IMR-90 (cell line): ENCODE data around the gene LRRC52. TPM values are rescaled to one million over a fixed set of nuclear protein-coding genes. Genes with fewer than 3 reads are reported as not detected.

Source experiments
- ATAC-seq: fragments of 200-7000 bp; cut with Tn5 transposase; 2 replicates; pipeline ENCODE4 v1.9.1; 2020; ENCODE audit warnings: low read depth, mild to moderate bottlenecking, moderate library complexity
- BruUV-seq: library from RNA; stranded (reverse); fragments of 400-500 nt; replicated peaks from 2 replicates; lab custom pipeline; 2021; lab: Mats Ljungman, UMichigan
- CTCF ChIA-PET: fragments of 300-600 bp; formaldehyde crosslinking; extraction: SDS; loops from one replicate; lab custom pipeline; 2021; ENCODE audit warnings: antibody characterized with exemption; lab: Yijun Ruan, JAX
- POLR2A ChIA-PET: fragments of 300-600 bp; sonication (Branson Sonifier 250); formaldehyde crosslinking; loops from one replicate; lab custom pipeline; 2022; ENCODE audit warnings: antibody characterized with exemption; ENCODE audit not compliant: unreplicated experiment; lab: Charles Lee
- DNase-seq: peaks from one replicate; pipeline ENCODE4 v3.0.0; 2013
- H2AFZ ChIP-seq: replicated peaks from 2 replicates; pipeline ENCODE3; 2013; ENCODE audit warnings: low read length, mild to moderate bottlenecking; ENCODE audit not compliant: poor library complexity
- H2AK5ac ChIP-seq: 2 replicates; pipeline ENCODE4 v1.6.1; 2013; ENCODE audit warnings: low read depth, low read length, inconsistent platforms
- H2AK9ac ChIP-seq: replicated peaks from 2 replicates; pipeline ENCODE3; 2013; ENCODE audit warnings: mild to moderate bottlenecking, low read depth, low read length, moderate library complexity; ENCODE audit not compliant: poor library complexity
- H2BK120ac ChIP-seq: 2 replicates; pipeline ENCODE4 v1.6.1; 2013; ENCODE audit warnings: low read depth, low read length, inconsistent platforms
- H2BK15ac ChIP-seq: 3 replicates; pipeline ENCODE4 v1.6.1; 2013; ENCODE audit warnings: low read depth, low read length, inconsistent platforms
- H2BK20ac ChIP-seq: 2 replicates; pipeline ENCODE4 v1.6.1; 2013; ENCODE audit warnings: low read depth, mild to moderate bottlenecking, inconsistent platforms, low read length, moderate library complexity
- H2BK5ac ChIP-seq: 2 replicates; pipeline ENCODE4 v1.6.1; 2013; ENCODE audit warnings: mild to moderate bottlenecking, low read depth, low read length, inconsistent platforms; ENCODE audit not compliant: poor library complexity, severe bottlenecking
- H3K14ac ChIP-seq: replicated peaks from 2 replicates; pipeline ENCODE4 v1.6.1; 2013; ENCODE audit warnings: low read depth, low read length, inconsistent platforms
- H3K18ac ChIP-seq: 2 replicates; pipeline ENCODE4 v1.6.1; 2013; ENCODE audit warnings: low read depth, low read length, control low read depth
- H3K23ac ChIP-seq: 2 replicates; pipeline ENCODE4 v1.6.1; 2013; ENCODE audit warnings: low read depth, low read length, inconsistent platforms
- H3K27ac ChIP-seq: 2 replicates; pipeline ENCODE4 v1.5.1; 2013; ENCODE audit warnings: mild to moderate bottlenecking, control low read depth, low read length; ENCODE audit not compliant: insufficient read depth
- H3K27me3 ChIP-seq: 2 replicates; pipeline ENCODE4 v1.6.1; 2013; ENCODE audit warnings: low read length; ENCODE audit not compliant: control insufficient read depth, insufficient read depth
- H3K36me3 ChIP-seq: 2 replicates; pipeline ENCODE4 v1.6.1; 2013; ENCODE audit warnings: low read length, mixed read lengths; ENCODE audit not compliant: control insufficient read depth, insufficient read depth
- H3K4ac ChIP-seq: 2 replicates; pipeline ENCODE4 v1.6.1; 2013; ENCODE audit warnings: low read depth, low read length, inconsistent platforms
- H3K4me1 ChIP-seq: 2 replicates; pipeline ENCODE4 v1.6.1; 2013; ENCODE audit warnings: low read length, mixed read lengths; ENCODE audit not compliant: control insufficient read depth, insufficient read depth
- H3K4me2 ChIP-seq: 2 replicates; pipeline ENCODE4 v1.6.1; 2013; ENCODE audit warnings: low read depth, mild to moderate bottlenecking, control low read depth, low read length, moderate library complexity
- H3K4me3 ChIP-seq: 2 replicates; pipeline ENCODE4 v1.5.1; 2013; ENCODE audit warnings: low read depth, mild to moderate bottlenecking, control low read depth, low read length, moderate library complexity; ENCODE audit not compliant: insufficient read depth
- H3K56ac ChIP-seq: 2 replicates; pipeline ENCODE4 v1.6.1; 2013; ENCODE audit warnings: low read length, inconsistent platforms; ENCODE audit not compliant: insufficient read depth; ENCODE audit errors: extremely low read depth
- H3K79me1 ChIP-seq, 2 experiments: 2 replicates each; pipeline ENCODE4 v1.6.1; 2013; ENCODE audit warnings: low read length in 2 of 2, inconsistent platforms in 1 of 2, low read depth in 1 of 2
- H3K9ac ChIP-seq: 2 replicates; pipeline ENCODE4 v1.6.1; 2013; ENCODE audit warnings: low read depth, low read length, control low read depth
- H3K9me1 ChIP-seq: 2 replicates; pipeline ENCODE4 v1.6.1; 2013; ENCODE audit warnings: low read length, inconsistent platforms; ENCODE audit not compliant: insufficient read depth
- H3K9me3 ChIP-seq: 2 replicates; pipeline ENCODE4 v1.6.1; 2013; ENCODE audit warnings: low read length; ENCODE audit not compliant: control insufficient read depth, insufficient read depth
- H4K20me1 ChIP-seq: 2 replicates; pipeline ENCODE4 v1.6.1; 2013; ENCODE audit warnings: low read length, inconsistent platforms; ENCODE audit not compliant: insufficient read depth
- H4K5ac ChIP-seq: 2 replicates; pipeline ENCODE4 v1.6.1; 2013; ENCODE audit warnings: mild to moderate bottlenecking, low read depth, low read length, control low read depth
- H4K8ac ChIP-seq, 2 experiments: 2 replicates each; pipeline ENCODE4 v1.6.1; 2013; ENCODE audit warnings: low read depth in 2 of 2, low read length in 2 of 2, control low read depth in 1 of 2, inconsistent platforms in 1 of 2
- H4K91ac ChIP-seq: 2 replicates; pipeline ENCODE4 v1.6.1; 2013; ENCODE audit warnings: low read depth, low read length, inconsistent platforms; ENCODE audit not compliant: insufficient read depth
- BHLHE40 ChIP-seq: fragments of 150-350 bp; IDR thresholded peaks from 2 replicates; pipeline ENCODE4 v1.6.1; 2016; ENCODE audit warnings: mild to moderate bottlenecking, low read depth, low read length
- CEBPB ChIP-seq: IDR thresholded peaks from 2 replicates; pipeline ENCODE4 v1.6.1; 2012; ENCODE audit warnings: low read depth, low read length, improper control_type of control experiment
- CHD1 ChIP-seq: IDR thresholded peaks from 2 replicates; pipeline ENCODE4 v1.6.1; 2012; ENCODE audit warnings: low read depth, low read length, improper control_type of control experiment
- CTCF ChIP-seq: conservative IDR thresholded peaks from 2 replicates; pipeline ENCODE4 v1.5.1; 2012; ENCODE audit warnings: mild to moderate bottlenecking, low read depth, low read length, improper control_type of control experiment
- FOS ChIP-seq: fragments of 150-350 bp; IDR thresholded peaks from 2 replicates; pipeline ENCODE4 v1.6.1; 2016; ENCODE audit warnings: low read depth, low read length
- MAFK ChIP-seq: IDR thresholded peaks from 2 replicates; pipeline ENCODE4 v1.6.1; 2012; ENCODE audit warnings: low read depth, low read length, improper control_type of control experiment
- MAZ ChIP-seq: IDR thresholded peaks from 2 replicates; pipeline ENCODE4 v1.6.1; 2012; ENCODE audit warnings: low read depth, mild to moderate bottlenecking, low read length, improper control_type of control experiment, moderate library complexity, borderline replicate concordance
- MXI1 ChIP-seq: IDR thresholded peaks from 2 replicates; pipeline ENCODE4 v1.6.1; 2012; ENCODE audit warnings: low read depth, mild to moderate bottlenecking, low read length, moderate library complexity, borderline replicate concordance
- NFE2L2 ChIP-seq: fragments of 150-350 bp; IDR thresholded peaks from 2 replicates; pipeline ENCODE4 v1.6.1; 2016; ENCODE audit warnings: low read depth, mild to moderate bottlenecking, low read length
- POLR2A ChIP-seq: IDR thresholded peaks from 2 replicates; pipeline ENCODE4 v1.6.1; 2012; ENCODE audit warnings: mild to moderate bottlenecking, low read depth, low read length
- RAD21 ChIP-seq: IDR thresholded peaks from 2 replicates; pipeline ENCODE4 v1.6.1; 2012; ENCODE audit warnings: low read length, improper control_type of control experiment
- RCOR1 ChIP-seq: IDR thresholded peaks from 2 replicates; pipeline ENCODE4 v1.6.1; 2012; ENCODE audit warnings: mild to moderate bottlenecking, low read length, improper control_type of control experiment; ENCODE audit not compliant: insufficient replicate concordance
- RFX5 ChIP-seq: IDR thresholded peaks from 2 replicates; pipeline ENCODE4 v1.8.0; 2012; ENCODE audit warnings: low read depth, mild to moderate bottlenecking, low read length, moderate library complexity
- SMC3 ChIP-seq: fragments of 150-350 bp; IDR thresholded peaks from 2 replicates; pipeline ENCODE4 v1.6.1; 2016; ENCODE audit warnings: low read depth, mild to moderate bottlenecking, antibody characterized with exemption, low read length, moderate library complexity
- WGBS, 2 experiments: methylation state at CpG; one replicate each; pipeline versions ENCODE4 v1.1.5 to v1.1.7; 2013; ENCODE audit warnings: missing lambda C conversion rate in 2 of 2; ENCODE audit not compliant: insufficient read length in 1 of 2; ENCODE audit errors: extremely low coverage in 2 of 2; 5-methylcytosine and 5-hydroxymethylcytosine counted together
- dilution Hi-C: fragments of 300-500 bp; cut with HindIII; formaldehyde crosslinking; loops from one replicate; pipeline ENCODE4 v1.14.3; 2018; ENCODE audit warnings: low sequenced_read_pairs; ENCODE audit not compliant: unreplicated experiment
- in situ Hi-C: fragments of 300-500 bp; cut with MboI; formaldehyde crosslinking; loops from 3 replicates; pipeline ENCODE4 v1.14.3; 2019; ENCODE audit warnings: low sequenced_read_pairs, inconsistent platforms, mixed read lengths
- intact Hi-C: fragments of 100-400 bp; cut with micrococcal nuclease; formaldehyde crosslinking; loops from 2 replicates; pipeline ENCODE4 v1.10.0; 2022
- polyA plus RNA-seq, 3 experiments: library from polyadenylated mRNA; depleted of rRNA; stranded (reverse); fragments of >200 nt; gene quantifications; 2 replicates each; pipeline ENCODE4 v1.2.3, GENCODE V29; 2012; ENCODE audit warnings: low replicate concordance in 1 of 3
- total RNA-seq: library from RNA; depleted of rRNA; stranded (reverse); fragments of >200 nt; gene quantifications from 2 replicates; pipeline ENCODE4 v1.2.3, GENCODE V29; 2012
- TF ChIP-seq, protein P1 (sequence below): fragments of 150-350 bp; IDR thresholded peaks from 2 replicates; pipeline ENCODE4 v1.6.1; 2016; ENCODE audit warnings: low read depth, mild to moderate bottlenecking, low read length, moderate library complexity, borderline replicate concordance
- TF ChIP-seq, protein P2 (sequence below): fragments of 150-350 bp; IDR thresholded peaks from 2 replicates; pipeline ENCODE4 v1.6.1; 2017; ENCODE audit warnings: mild to moderate bottlenecking, antibody characterized with exemption, low read length, low read depth

Gene LRRC52
- total and polyA plus RNA-seq, 2 of the 4 experiments (the other 2 are of a cell fraction), result not detected

DNA sequence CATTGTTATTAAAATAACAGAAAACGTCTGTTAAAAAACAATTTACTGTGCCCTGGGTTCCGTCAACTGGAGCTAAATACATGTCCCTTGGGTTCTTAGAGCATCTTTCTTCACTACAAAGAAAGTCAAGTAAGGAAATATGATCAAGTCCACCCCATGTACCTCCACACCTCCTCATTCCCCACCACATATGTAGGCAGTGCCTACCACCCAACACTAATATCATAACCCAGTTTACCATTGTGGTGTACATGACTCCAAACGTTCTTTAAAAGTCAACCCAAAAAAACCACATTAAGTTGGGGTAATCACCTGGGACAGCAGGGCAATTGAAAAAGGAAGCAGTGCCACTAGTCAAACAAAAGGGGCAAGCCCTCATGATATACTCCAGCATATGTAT is 7.8 kb upstream of the LRRC52 start:
- H2AFZ ChIP-seq, result no peak overlapping the region
- no CpG with 5 or more reads among the region's 3 CpGs for WGBS, 2 experiments
- no peak for ATAC-seq
- ChIA-PET POLR2A (no interaction called here), CTCF (no interaction called here)
- H3K79me1 ChIP-seq, result no peaks in the 10 kb centered on the region
- H3K9ac ChIP-seq, result no peak overlapping the region
- in situ Hi-C loops (no loop called here), intact Hi-C loops (no loop called here), dilution Hi-C loops (no loop called here)
- DNase-seq, result no peak
- H3K4ac ChIP-seq, result no peak overlapping the region
- BruUV-seq, result no TSS peak
- no peak overlapping the region for H3K4me2 ChIP-seq
- no peaks in the 10 kb centered on the region for H3K9me1 ChIP-seq
- H3K23ac ChIP-seq, result no peak overlapping the region
- no peak overlapping the region for H2BK5ac ChIP-seq
- no peak overlapping the region for H3K56ac ChIP-seq
- no peak overlapping the region for H3K4me3 ChIP-seq
- TF ChIP-seq RAD21, result no peak
- TF ChIP-seq, protein P1, sequence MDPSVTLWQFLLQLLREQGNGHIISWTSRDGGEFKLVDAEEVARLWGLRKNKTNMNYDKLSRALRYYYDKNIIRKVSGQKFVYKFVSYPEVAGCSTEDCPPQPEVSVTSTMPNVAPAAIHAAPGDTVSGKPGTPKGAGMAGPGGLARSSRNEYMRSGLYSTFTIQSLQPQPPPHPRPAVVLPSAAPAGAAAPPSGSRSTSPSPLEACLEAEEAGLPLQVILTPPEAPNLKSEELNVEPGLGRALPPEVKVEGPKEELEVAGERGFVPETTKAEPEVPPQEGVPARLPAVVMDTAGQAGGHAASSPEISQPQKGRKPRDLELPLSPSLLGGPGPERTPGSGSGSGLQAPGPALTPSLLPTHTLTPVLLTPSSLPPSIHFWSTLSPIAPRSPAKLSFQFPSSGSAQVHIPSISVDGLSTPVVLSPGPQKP, result no peak
- TF ChIP-seq CHD1, result no peak
- no peak for TF ChIP-seq CTCF
- TF ChIP-seq SMC3, result no peak
- TF ChIP-seq CEBPB, result no peak
- TF ChIP-seq NFE2L2, result no peak
- no peak for TF ChIP-seq MAFK
- TF ChIP-seq FOS, result no peak
- TF ChIP-seq POLR2A, result no peak
- TF ChIP-seq BHLHE40, result no peak
- TF ChIP-seq RFX5, result no peak
- TF ChIP-seq MXI1, result no peak
- no peak for TF ChIP-seq MAZ
- TF ChIP-seq, protein P2, sequence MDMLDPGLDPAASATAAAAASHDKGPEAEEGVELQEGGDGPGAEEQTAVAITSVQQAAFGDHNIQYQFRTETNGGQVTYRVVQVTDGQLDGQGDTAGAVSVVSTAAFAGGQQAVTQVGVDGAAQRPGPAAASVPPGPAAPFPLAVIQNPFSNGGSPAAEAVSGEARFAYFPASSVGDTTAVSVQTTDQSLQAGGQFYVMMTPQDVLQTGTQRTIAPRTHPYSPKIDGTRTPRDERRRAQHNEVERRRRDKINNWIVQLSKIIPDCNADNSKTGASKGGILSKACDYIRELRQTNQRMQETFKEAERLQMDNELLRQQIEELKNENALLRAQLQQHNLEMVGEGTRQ, result no peak
- TF ChIP-seq RCOR1, result no peak
- H3K9me3 ChIP-seq, result no peaks in the 10 kb centered on the region
- H3K18ac ChIP-seq, result no peak overlapping the region
- H2BK120ac ChIP-seq, result no peak overlapping the region
- H2AK9ac ChIP-seq, result no peak overlapping the region
- H2BK15ac ChIP-seq, result no peak overlapping the region
- H2AK5ac ChIP-seq, result no peak overlapping the region
- H3K4me1 ChIP-seq, result no peaks in the 10 kb centered on the region
- H3K27me3 ChIP-seq, result no peaks in the 10 kb centered on the region
- no peaks in the 10 kb centered on the region for H4K20me1 ChIP-seq
- H3K36me3 ChIP-seq, result no peaks in the 10 kb centered on the region
- no peak overlapping the region for H4K5ac ChIP-seq
- H4K91ac ChIP-seq, result no peak overlapping the region
- no peak overlapping the region for H3K14ac ChIP-seq
- no peak overlapping the region for H3K27ac ChIP-seq
- H4K8ac ChIP-seq, result no peak overlapping the region
- H2BK20ac ChIP-seq, result no peak overlapping the region
